Measurements from ENCODE around the gene ERAP2. TPM values are rescaled to one million over a fixed set of nuclear protein-coding genes. Genes with fewer than 3 reads are reported as not detected.

ERAP2 gene
- polyA plus RNA-seq, 1 donor from 2014 or later = not detected

- H3K9ac ChIP-seq (ENCODE audit: low read length) = no peak overlapping the region
- H3K79me2 ChIP-seq (replicated peaks; ENCODE audit: insufficient read depth, low read length) = peaks cover 4% of the 10 kb centered on the region
- no peak overlapping the region for H3K4me3 ChIP-seq (ENCODE audit: low read length)
- no peaks in the 10 kb centered on the region for H3K36me3 ChIP-seq (ENCODE audit: insufficient read depth, low read length)
- no peaks in the 10 kb centered on the region for H3K27me3 ChIP-seq (ENCODE audit: insufficient read depth, low read depth, low read length)
- no peaks in the 10 kb centered on the region for H4K20me1 ChIP-seq (ENCODE audit: insufficient read depth)
- no peak overlapping the region for H2AFZ ChIP-seq (ENCODE audit: low read depth, low read length)
- no peak overlapping the region for H3K4me2 ChIP-seq (ENCODE audit: low read length)
- no peaks in the 10 kb centered on the region for H3K9me2 ChIP-seq (ENCODE audit: insufficient read depth, low read length)
- H3K27ac ChIP-seq (ENCODE audit: low read length) = no peak overlapping the region
- TF ChIP-seq POLR2AphosphoS5 (IDR thresholded peaks at IDR 0.05) = no peak
- TF ChIP-seq EP300 (conservative IDR thresholded peaks at IDR 0.05; ENCODE audit: poor library complexity, severe bottlenecking) = no peak
- TF ChIP-seq EZH2 (IDR thresholded peaks at IDR 0.05; ENCODE audit: borderline replicate concordance, insufficient read depth, low read length, poor library complexity, severe bottlenecking) = no peak
- no peak for TF ChIP-seq TAF1 (IDR thresholded peaks at IDR 0.05; ENCODE audit: low read depth)
- no peak for TF ChIP-seq SMC3 (conservative IDR thresholded peaks at IDR 0.05; ENCODE audit: poor library complexity)
- TF ChIP-seq RAD21 (conservative IDR thresholded peaks at IDR 0.05) = no peak
- no peak for TF ChIP-seq REST (IDR thresholded peaks at IDR 0.05; ENCODE audit: borderline replicate concordance)
- no peak for TF ChIP-seq MXI1 (conservative IDR thresholded peaks at IDR 0.05; ENCODE audit: poor library complexity, severe bottlenecking)
- no peak for TF ChIP-seq CTCF (IDR thresholded peaks at IDR 0.05; ENCODE audit: poor library complexity, severe bottlenecking)
- H3K9me3 ChIP-seq (ENCODE audit: low read length) = no peaks in the 10 kb centered on the region
- no peaks in the 10 kb centered on the region for H3F3A ChIP-seq (ENCODE audit: insufficient read depth, low read length, poor library complexity, severe bottlenecking)
Observed at GRCh38 chr5:96968614-96969013, 92.3 kb downstream of the ERAP2 start.

Small RNAs within 50 kb of the gene (small RNA-seq; reads per million reads assigned to genes)
- 0 to 1.2 (median 0) reads per million in 3 experiments for gene RF00019

Other genes starting within 250 kb of the ERAP2 start
- 7.3 and 8.4 TPM in 2 replicates for gene CAST, start 214.1 kb upstream of the ERAP2 start, polyA plus RNA-seq
- 15.3 and 17.9 TPM in 2 replicates for gene ERAP1, start 68.6 kb upstream of the ERAP2 start, polyA plus RNA-seq
- 23.0 and 25.6 TPM in 2 replicates for gene LNPEP, start 59.6 kb downstream of the ERAP2 start, polyA plus RNA-seq